HL-60 (cell line): ENCODE results near the gene MVB12A.

Source experiments
- DNase-seq, 2 experiments: peaks; one replicate each; pipeline ENCODE4 v3.0.0-alpha.2; 2010 to 2020; ENCODE audit warnings: low read depth in 1 of 2, low spot score in 1 of 2
- H3K27ac ChIP-seq: fragments of 250-450 bp; sonication (Bioruptor Pico); replicated peaks from 2 replicates; pipeline ENCODE4 v1.5.1; 2020; ENCODE audit warnings: mild to moderate bottlenecking, moderate library complexity
- H3K27me3 ChIP-seq: fragments of 250-450 bp; sonication (Bioruptor Pico); 2 replicates; pipeline ENCODE4 v1.5.1; 2021; ENCODE audit warnings: mild to moderate bottlenecking, moderate library complexity; ENCODE audit not compliant: insufficient read depth, poor library complexity, severe bottlenecking
- H3K4me3 ChIP-seq: replicated peaks from 2 replicates; pipeline ENCODE4 v1.5.1; 2011; ENCODE audit warnings: mild to moderate bottlenecking, control low read depth, low read length; ENCODE audit not compliant: insufficient read depth
- CTCF ChIP-seq: IDR thresholded peaks from one replicate; pipeline ENCODE4 v1.5.1; 2011; ENCODE audit warnings: low read length, control low read depth, inconsistent platforms; ENCODE audit not compliant: insufficient read depth
- GABPA ChIP-seq: IDR thresholded peaks from 2 replicates; pipeline ENCODE4 v1.6.1; 2012; ENCODE audit warnings: low read depth
- POLR2AphosphoS5 ChIP-seq: IDR thresholded peaks from 2 replicates; pipeline ENCODE4 v1.6.1; 2012; ENCODE audit warnings: low read depth
- REST ChIP-seq: IDR thresholded peaks from 2 replicates; pipeline ENCODE4 v1.6.1; 2012; ENCODE audit warnings: low read depth; ENCODE audit not compliant: insufficient replicate concordance
- SPI1 ChIP-seq: IDR thresholded peaks from 2 replicates; pipeline ENCODE4 v1.6.1; 2012; ENCODE audit warnings: low read depth, mild to moderate bottlenecking, borderline replicate concordance

Gene MVB12A

GRCh38 chr19:17469092-17469480, 49.2 kb downstream of the MVB12A start:
- no peak for TF ChIP-seq SPI1
- TF ChIP-seq REST = no peak
- no peak for TF ChIP-seq GABPA
- no peak overlapping the region for H3K27ac ChIP-seq
- H3K4me3 ChIP-seq = no peak overlapping the region
- no peak for DNase-seq
- peaks cover 3% of the 10 kb centered on the region for H3K27me3 ChIP-seq

DNA sequence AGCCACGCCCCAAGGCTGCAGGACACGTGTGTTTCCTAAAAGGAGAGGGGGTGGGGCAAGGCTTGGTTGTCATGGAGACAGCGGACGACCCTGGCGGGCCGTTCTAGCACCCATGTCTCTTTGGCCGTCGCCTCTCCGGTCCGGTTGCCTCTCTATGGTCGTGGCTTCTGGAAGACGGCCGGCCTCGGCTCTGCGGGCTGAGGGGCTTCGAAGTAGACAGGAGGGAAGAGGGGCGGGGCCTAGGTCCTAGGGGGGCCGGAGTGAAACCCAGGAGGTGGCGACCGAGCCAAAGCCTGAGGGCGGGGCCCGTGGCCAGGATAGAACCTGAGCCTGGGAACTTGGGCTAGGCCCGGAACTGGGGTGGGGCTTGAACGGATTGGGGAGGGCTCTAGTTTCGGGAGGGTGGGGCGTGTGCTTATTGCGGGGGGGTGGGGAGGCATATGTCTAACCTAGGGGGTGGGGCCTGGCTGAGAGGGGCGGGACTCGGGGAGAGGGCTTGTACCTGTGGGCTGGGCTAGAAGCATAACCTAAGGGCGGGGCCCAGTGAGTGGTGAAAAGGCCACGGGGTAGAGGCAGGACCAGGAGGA, 49.7 kb downstream of the MVB12A start:
- H3K27ac ChIP-seq = no peak overlapping the region
- peak; percentile 46 to 47 for DNase-seq

DNA sequence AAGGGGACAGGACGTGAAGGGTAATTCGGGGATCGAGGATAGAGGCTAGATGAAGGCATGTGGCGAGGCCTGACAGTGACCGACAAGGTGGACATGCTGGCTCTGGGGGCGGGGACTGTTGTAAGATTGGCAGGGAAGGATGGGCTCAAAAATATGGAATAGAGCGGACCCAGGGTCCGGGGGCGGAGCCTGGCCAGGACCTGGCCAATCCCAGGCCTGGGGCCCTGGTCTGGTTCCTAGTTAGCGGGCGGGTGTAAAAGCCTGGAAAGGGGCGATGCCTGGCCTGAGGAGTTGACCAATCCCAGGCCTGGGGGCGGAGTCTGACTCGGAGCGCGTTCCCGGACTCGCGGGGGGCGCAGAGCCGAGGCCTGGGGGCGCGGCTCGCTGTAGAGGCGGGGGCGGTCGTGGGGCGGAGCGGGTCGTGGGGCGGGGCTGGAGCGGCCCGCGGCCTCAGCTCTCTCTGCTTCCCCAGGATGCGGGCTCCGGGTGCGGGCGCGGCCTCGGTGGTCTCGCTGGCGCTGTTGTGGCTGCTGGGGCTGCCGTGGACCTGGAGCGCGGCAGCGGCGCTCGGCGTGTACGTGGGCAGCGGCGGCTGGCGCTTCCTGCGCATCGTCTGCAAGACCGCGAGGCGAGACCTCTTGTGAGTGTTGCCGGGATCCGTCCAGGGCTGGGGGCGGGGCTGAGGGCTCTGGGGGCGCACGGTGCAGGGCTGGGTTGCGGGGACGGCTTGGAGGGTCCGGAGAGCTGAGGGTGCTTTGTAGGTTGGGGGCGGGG, 50.4 kb downstream of the MVB12A start, which contains the start of gene SLC27A1:
SLC27A1 (plus strand) TSS at position 457 of the 774 bp plus-strand sequence; CDS start at position 474, 17 bp downstream.
- Histone ChIP-seq H3K27ac (no peak within 1 kb of the TSS), H3K4me3 (peak within 1 kb of the TSS; percentile 72), H3K27me3 (peaks cover 3% of the 10 kb centered on the region)
- peak; percentile 73 to 95 for DNase-seq
- TF ChIP-seq POLR2AphosphoS5 (no peak), GABPA (no peak), REST (no peak), CTCF (no peak), SPI1 (no peak)

More for the DNA sequence above, 49.7 kb downstream of the MVB12A start:
- Histone ChIP-seq H3K4me3 (peak overlapping the region; percentile 72), H3K27me3 (peaks cover 3% of the 10 kb centered on the region)
- no peak for TF ChIP-seq POLR2AphosphoS5
- TF ChIP-seq REST = no peak
- TF ChIP-seq CTCF = no peak
- no peak for TF ChIP-seq SPI1
- TF ChIP-seq GABPA = no peak
